ENCODE results near the gene CNPY4. TPM values are rescaled to one million over a fixed set of nuclear protein-coding genes. Genes with fewer than 3 reads are reported as not detected.

CNPY4 gene
- total RNA-seq, 4 donors from 2014 or later: 7.5 to 15.9 (median 11.5) TPM

GRCh38 chr7:100109521-100110163 is 9.8 kb upstream of the CNPY4 start:
- H3K4me3 ChIP-seq: no peak overlapping the region
- TF ChIP-seq EP300 (IDR thresholded peaks at IDR 0.05) (no peak), POLR2A (IDR thresholded peaks at IDR 0.05) (no peak), CTCF (IDR thresholded peaks at IDR 0.05) (no peak)
- no peaks in the 10 kb centered on the region for H3K9me3 ChIP-seq
- no peak overlapping the region for H3K27ac ChIP-seq
- no peaks in the 10 kb centered on the region for H3K27me3 ChIP-seq
- no peaks in the 10 kb centered on the region for H3K4me1 ChIP-seq
- 76 to 83% methylated on average over 12 of the region's 12 CpGs for WGBS, 2 donors
- peaks cover 0 to 98% (median 22%) of the 10 kb centered on the region in 3 donors for H3K36me3 ChIP-seq
- no peak for DNase-seq (ENCODE audit: low spot score in 2 of 2)

- Histone ChIP-seq H3K27me3 (no peaks in the 10 kb centered on the region), H3K4me3 (no peak overlapping the region), H3K27ac (no peak overlapping the region), H3K4me1 (no peaks in the 10 kb centered on the region), H3K9me3 (no peaks in the 10 kb centered on the region), H3K36me3 (peaks cover 0 to 93% (median 19%) of the 10 kb centered on the region in 3 donors)
- 89 to 96% methylated on average over 7 of the region's 7 CpGs for WGBS, 2 donors
- TF ChIP-seq EP300 (IDR thresholded peaks at IDR 0.05) (no peak), POLR2A (IDR thresholded peaks at IDR 0.05) (no peak), CTCF (IDR thresholded peaks at IDR 0.05) (no peak)
- no peak for DNase-seq (ENCODE audit: low spot score in 2 of 2)
Measured at GRCh38 chr7:100111156-100111555, 8.3 kb upstream of the CNPY4 start.

GRCh38 chr7:100111914-100112313 is 7.5 kb upstream of the CNPY4 start:
- TF ChIP-seq POLR2A (IDR thresholded peaks at IDR 0.05): no peak
- TF ChIP-seq CTCF (IDR thresholded peaks at IDR 0.05): no peak
- TF ChIP-seq EP300 (IDR thresholded peaks at IDR 0.05): no peak
- H3K27me3 ChIP-seq: no peaks in the 10 kb centered on the region
- no peaks in the 10 kb centered on the region for H3K4me1 ChIP-seq
- 79 to 86% methylated on average over 12 to 13 of the region's 13 CpGs for WGBS, 2 donors
- H3K36me3 ChIP-seq: peaks cover 0 to 86% (median 18%) of the 10 kb centered on the region in 3 donors
- H3K27ac ChIP-seq: no peak overlapping the region
- no peak for DNase-seq (ENCODE audit: low spot score in 2 of 2)
- no peak overlapping the region for H3K4me3 ChIP-seq
- no peaks in the 10 kb centered on the region for H3K9me3 ChIP-seq

GRCh38 chr7:100115026-100115425 is 4.4 kb upstream of the CNPY4 start:
- no peak for DNase-seq (ENCODE audit: low spot score in 2 of 2)
- Histone ChIP-seq H3K4me3 (no peak overlapping the region), H3K27ac (no peak overlapping the region), H3K27me3 (no peaks in the 10 kb centered on the region), H3K36me3 (peaks cover 0 to 55% (median 8%) of the 10 kb centered on the region in 3 donors), H3K9me3 (no peaks in the 10 kb centered on the region), H3K4me1 (peaks cover 0 to 15% (median 8%) of the 10 kb centered on the region in 4 donors)
- 93 to 95% methylated on average over 7 of the region's 7 CpGs for WGBS, 2 donors
- no peak for TF ChIP-seq POLR2A (IDR thresholded peaks at IDR 0.05)
- no peak for TF ChIP-seq CTCF (IDR thresholded peaks at IDR 0.05)
- no peak for TF ChIP-seq EP300 (IDR thresholded peaks at IDR 0.05)

- 19 to 22% methylated on average over 16 to 18 of the region's 18 CpGs for WGBS, 2 donors
- Histone ChIP-seq H3K27me3 (no peaks in the 10 kb centered on the region), H3K4me3 (peak overlapping the region; percentile 61 to 85 (median 69)), H3K27ac (peak overlapping the region; percentile 79 to 91 (median 84)), H3K9me3 (no peaks in the 10 kb centered on the region), H3K4me1 (peaks cover 0 to 29% (median 16%) of the 10 kb centered on the region in 4 donors), H3K36me3 (peaks cover 0 to 36% (median 0%) of the 10 kb centered on the region in 3 donors)
- DNase-seq (ENCODE audit: low spot score in 2 of 2): no peak
- TF ChIP-seq POLR2A (IDR thresholded peaks at IDR 0.05) (no peak), EP300 (IDR thresholded peaks at IDR 0.05) (no peak), CTCF (IDR thresholded peaks at IDR 0.05) (no peak)
Measured at GRCh38 chr7:100118388-100119071, 904 bp upstream of the CNPY4 start.
